ENCODE measurements around the gene MYO5B.

Gene MYO5B

DNA sequence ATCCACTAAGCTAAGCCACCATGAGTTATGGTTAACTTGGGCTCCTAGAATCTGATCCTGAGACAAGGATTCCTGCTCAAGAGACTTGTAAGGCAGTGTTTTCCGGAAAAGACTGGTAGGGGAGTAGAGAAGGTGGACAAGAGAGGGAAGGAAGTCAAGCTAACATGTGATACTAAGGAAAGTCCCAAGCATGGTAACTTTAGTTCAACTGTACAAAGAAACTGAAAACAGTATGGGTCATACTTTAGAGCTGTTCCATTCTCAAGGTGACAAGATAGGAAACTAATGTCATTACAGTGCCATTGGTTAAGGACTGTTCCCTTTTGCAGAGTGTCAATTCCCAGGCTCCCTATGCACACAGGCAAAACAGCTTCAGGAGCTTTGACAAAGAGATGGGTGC lies 5.8 kb downstream of the MYO5B start:
- DNase-seq: no peak

DNA sequence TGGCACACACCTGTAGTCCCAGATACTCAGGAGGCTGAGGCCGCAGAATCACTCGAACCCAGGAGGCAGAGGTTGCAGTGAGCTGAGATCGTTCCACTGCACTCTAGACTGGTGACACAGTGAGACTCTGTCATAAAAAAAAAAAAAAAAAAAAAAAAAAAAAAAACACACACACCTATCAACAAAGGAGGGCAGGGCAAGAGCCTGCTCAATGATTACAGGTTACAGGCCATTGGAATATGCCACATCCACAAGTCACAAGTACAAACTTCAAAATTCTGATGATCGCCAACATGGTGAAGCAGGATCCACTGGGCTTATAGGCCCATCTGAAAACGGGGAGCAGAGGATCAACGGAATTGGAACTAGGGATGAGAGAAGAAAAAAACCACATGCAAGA lies 6.3 kb downstream of the MYO5B start:
- DNase-seq: no peak

DNA sequence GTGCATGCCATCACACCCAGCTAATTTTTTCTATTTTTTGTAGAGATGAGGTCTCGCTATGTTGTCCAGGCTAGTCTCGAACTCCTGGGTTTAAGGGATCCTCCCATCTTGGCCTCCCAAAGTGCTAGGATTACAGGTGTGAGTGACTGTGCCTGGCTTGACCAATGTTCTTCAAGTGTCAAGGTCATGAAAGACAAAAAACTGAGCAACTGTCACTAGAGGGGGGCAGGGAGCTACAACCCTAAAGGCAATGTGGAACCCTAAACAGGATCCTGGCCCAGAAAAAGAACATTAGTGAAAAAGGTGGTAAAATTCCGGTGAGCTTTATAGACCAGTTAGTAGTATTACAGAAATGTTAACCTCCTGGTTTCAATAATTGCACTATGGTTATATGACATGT lies 7.3 kb downstream of the MYO5B start:
- DNase-seq: no peak

DNA sequence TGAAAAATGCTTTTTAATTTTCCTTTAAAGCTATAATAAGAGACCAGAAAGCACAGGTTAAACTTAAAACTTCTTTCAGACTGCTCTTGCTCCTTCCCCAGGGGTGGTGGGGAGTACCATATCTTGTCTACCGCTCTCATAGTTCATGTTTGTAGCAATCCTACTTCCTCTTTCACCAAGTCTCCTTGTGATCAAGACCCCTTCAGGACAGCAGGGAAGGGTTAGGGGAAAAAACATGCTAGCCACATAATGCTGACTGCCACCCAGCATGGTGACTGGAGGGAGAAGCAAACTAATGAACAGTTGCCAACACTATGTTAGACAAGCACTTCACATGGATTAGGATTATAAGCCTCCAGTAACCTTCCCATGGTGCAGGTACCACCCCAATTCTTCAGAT lies 8.6 kb downstream of the MYO5B start:
- DNase-seq: no peak

DNA sequence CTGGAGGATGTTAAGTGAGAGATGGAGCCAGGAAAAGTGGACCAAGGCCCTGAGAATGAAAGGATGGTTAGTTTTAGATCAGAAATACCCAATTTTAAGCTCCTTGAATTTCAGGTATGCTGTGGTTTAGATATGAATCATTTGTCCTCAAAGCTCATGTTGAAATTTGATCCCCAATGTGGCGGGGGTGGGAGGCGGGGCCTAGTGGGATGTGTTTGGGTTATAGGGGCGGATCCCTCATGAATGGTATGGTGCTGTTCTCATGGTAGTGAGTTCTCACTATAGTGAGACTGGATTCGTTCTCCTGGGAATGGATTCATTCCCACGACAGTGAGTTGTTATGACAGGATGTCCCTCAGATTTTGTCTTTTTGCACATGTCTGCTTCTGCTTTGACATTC lies 11.4 kb downstream of the MYO5B start:
- DNase-seq: no peak

DNA sequence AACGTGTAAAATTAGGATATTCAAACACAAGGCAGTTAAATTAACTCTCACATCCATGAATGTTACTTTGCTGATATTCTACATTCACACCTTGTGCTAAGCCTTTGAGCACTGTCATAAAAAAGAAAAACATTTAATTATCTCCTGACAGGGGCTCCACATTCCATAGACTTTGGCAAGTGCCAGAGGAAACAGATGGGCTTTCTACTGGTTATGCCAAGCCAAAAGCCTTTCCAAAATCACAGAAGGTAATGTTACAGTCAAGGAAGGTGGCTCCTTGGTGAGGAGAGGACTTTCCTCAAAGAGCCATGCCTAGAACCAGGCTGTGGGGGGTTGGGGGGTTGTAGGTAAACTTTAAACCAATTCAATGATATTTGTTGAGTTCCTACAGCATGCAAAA lies 12.4 kb downstream of the MYO5B start:
- DNase-seq: no peak

DNA sequence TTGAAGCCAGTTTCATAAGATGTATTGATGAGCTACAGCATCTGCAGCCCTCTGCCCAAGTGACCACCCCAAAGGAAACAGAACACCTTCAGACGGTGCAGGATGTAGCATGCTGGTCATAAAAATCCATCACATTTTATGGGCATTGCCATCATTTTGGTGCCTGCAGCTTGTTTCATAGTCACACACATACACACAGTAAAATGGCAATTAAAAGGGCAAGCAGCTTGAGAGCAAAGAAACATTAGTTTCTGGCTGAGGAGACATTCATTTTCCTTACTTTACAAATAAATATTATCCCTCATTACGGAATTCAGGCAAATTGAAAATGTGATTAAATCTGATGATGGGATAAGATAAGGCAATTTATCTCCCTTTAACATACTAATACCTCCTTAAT lies 13.4 kb downstream of the MYO5B start:
- DNase-seq: no peak

DNA sequence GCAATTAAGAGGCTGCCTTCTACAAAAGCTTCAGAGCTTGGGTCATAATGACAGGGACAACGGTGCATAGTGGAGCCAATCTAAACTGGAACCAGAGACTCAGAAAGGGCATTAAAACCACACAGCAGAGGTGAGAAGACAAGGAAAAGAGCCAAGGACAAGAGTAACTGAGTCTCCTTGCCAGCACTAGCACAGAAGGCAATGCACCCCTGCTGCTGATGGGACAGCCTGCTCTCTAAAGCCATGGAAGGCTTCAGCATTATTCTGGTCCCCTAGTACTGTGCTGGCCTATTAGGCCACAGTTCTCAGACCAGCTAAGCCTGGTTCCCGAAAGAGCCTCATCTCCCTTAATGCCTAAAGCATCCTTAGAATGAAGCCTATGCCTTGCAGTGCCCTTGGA lies 15.5 kb downstream of the MYO5B start:
- no peak for DNase-seq

DNA sequence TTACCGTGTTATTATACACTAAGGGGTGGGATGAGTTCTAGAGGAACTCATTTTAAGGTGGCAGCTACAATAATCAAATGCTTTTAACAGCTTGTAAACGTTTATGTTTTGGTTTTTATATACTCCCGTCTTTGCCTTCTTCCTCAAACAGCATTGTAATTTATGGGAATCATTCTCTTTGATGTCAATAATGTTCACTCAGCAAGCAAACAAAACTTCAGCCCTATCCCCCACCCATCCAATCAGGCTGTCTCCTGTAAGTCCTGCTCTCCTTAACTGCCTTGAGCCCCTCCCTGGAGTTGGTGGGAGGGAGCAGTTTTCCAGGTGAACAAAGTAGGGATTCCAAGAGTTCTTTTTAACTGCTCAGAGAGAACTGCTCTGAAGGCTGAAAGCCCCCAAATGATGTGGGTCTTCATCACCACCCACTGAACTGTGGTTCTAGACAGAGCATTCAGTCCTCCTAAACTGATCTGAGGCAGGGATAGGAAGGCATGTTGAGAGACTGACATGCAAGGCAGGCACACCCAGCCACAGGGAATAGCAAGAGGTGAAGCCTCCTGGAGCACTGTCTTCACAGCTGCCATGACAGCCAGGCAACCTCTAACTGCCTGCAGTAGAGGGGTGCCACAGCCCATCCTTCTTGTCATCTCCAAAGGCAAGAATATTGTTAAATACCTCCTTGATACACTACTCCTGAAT lies 17.5 kb downstream of the MYO5B start:
- no peak for DNase-seq

DNA sequence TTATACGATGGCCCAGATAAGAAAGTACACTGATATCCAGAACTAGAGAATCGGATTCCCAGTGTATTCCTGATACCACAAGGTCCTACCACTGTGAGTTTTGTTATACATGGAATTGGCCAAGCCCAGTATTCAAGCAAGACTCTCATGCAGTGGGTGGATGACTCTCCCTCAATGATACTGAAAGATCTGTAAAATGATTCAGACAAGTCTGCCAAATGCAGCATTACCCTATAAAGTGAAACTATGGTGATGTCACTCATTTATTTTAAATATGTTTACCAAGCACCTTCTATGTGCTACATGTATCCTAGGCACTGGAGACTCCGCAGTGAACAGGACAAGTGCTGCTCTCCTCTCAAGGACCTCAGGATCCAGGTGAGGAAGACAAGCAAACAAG lies 22.6 kb downstream of the MYO5B start:
- DNase-seq: no peak

DNA sequence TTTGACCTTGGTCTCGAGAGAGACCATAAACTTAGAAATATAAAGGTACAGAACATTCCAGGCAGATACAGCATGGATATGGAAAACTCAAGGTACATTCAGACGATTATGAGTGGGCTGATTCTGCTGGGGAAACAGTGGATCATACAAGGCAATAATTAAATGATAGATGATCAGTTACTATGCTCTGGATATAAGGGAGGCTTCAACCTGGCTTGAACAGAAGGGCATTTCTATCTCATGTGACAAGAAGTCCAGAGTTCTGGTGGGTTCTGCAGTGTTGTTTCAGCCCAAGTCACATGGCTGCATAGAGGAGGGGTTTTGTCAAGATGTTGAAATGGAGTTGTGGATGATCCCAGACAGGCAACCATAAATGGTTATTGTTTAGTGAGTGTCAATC lies 23.5 kb downstream of the MYO5B start:
- DNase-seq: no peak

DNA sequence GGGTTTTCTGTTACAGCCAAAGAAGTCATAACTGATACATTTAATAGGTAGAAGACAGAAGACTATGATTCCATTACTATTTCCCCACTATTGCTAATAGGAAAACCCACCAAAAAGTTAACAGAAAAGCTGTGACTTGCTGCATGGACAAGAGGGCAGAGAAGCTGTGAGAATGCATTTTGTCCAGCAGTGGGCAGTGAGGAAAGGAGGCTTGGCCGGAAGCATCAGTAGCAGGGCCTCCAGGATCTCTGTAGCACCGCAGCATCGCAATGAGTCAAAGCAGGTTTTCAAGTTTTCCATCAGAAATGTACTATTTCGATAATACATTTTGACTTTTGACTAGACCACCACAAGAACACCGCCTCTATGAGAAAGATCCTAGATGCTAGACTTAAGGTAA lies 24.9 kb downstream of the MYO5B start:
- DNase-seq: no peak

DNA sequence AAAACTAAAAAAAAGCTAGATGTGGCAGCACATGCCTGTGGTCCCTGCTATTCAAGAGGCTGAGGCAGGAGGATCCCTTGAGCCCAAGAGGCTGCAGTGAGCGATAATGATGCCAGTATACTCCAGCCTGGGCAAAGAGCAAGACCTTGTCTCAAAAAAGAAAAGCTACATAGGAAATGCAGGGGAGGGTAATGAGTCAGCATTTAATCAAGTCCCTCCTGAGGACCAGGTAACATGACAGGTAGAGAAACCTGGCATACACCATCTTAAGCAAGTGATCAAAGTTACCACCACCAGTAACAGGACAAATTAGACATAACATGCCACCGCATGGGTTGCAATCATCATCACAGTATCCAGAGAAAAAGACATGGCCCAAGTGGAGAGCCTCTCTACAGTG lies 25.8 kb downstream of the MYO5B start:
- no peak for DNase-seq

DNA sequence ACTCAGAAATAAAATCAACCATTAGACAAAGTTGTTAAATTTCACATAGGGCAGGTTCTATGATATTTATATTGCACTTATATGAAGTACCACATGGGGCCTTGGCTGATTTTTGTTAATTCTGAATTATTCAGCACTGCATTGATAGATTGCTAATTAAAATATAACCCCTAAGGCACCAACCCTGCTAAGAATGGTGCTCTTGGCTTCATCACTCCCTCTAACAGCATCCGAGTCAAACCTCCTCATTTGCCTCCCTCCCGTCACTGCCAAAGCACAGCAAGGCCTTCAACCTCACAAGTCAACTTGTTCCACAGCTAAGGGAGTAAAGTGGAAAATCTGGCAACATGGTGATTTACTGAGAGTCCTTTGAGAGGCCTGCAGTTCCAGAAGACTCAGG lies 27.0 kb downstream of the MYO5B start:
- DNase-seq: no peak

DNA sequence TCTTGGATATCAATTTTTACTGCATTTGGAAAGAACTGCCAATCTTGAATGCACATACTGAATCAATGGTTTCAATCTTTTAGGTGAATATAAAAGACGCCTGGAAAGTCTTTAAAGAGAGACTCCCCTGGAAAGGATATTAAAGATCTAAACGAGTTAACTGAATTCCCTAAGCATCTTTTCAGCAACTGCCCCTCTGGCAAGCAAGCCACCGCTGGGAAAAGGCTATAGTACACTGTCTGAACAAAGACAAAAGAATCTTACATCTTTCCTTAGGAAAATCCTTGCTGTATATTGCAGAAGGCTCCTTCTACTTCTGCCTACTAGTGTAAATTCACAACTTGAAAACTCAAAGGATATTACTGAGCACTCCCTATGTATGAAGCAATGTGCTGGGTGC lies 28.0 kb downstream of the MYO5B start:
- DNase-seq: no peak

DNA sequence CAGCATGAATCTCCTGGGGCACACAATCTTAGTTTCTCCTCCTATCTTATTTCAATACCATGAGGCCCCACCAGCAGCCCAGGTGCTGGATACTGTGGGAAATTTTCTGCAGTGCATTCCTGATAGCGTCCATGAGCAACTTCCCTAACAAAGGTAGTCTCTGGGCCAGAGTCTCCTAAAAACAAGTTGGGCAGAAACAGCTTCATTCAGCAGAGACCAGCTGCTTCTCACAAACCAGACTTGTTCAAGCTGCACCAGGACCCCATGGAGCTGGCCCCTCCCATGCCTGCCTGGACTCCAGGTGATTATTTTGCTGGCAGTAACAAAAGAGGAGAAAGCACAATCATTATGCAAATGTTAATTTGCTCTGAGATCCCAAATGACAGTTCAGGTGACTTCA lies 31.4 kb downstream of the MYO5B start:
- no peak for DNase-seq

DNA sequence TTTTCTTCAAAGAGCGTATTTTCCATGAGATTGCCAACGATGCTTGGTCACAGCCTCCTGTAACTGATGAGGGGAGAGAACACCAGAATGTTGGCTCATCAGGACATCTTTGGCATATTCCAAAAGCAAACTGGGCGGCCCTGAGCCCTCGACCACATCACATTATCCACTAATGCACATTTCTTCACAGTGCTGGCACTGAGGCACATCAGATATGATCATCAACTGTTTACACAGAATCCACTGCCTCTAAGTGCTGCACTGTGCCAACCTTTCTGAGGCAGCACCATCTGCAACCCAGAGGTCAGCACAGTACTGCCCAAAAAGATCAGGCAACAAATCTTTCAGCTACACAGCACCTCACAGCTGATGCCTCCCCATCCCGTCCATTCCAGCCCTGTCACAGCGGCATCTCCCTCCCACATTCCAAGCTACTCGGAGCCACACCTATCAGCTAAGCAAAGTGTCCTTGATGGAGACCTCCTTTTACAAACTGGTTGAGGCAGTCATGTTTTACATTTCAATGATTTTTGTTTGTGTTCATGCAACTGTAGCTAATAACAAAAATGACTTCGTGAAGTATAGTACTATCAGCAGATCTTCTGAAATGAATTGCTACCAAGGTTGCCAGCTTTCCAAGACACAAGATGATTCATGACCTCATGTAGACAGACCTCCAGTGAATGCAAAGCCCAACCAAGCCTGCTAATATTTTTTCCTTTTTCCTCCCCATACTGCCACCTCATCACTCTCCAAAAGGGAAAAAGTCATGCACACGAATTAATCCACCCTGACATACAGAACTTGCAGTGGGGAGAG lies 32.3 kb downstream of the MYO5B start:
- DNase-seq: no peak

DNA sequence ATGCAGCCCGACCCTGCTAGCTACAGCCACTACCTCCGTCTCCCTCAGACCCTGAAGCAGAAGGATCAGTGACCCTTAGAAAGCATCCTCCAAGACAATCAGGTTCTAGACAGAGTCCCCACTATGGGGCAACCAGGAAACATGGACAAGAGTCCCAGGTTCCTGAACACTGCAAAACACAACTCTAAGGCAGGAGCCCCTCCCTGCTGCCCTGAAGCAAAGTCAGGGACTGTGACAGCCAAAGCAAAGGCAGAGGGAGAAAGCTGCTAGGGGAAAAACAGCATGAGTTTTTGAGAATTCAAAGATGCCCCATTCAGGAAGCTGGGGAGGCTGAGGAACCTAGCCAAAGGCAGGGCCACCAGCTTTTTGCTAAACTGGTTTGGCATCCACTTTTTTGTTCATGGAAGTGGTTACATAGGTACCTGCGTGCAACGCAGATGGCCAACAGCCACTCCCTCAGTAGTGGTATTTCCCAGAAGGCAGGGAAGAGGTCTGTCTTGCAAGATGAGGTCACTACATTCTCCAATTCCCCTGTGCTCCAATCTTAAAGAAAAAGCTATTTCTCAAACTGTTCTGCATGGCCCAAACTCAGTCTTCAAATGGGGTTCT lies 33.2 kb downstream of the MYO5B start:
- DNase-seq: no peak

DNA sequence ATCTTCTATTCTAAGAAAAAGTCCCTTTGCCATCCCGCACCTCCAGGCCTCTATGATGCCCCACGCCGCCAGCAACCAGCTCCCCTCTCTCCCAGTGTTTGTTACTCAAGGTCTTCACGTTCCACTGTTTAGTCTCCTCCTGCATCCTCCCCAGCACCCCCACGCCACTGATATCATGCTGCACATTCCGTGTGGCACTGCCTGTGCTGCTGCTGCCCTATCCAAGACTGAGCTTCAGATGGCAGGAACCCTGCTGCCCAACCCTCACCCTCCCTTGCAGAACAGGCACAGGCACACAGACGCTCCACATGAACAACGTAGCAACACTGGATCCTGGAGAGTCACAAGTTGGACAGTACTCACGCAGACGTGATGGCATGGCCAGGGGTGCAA lies 35.3 kb downstream of the MYO5B start:
- DNase-seq: no peak

DNA sequence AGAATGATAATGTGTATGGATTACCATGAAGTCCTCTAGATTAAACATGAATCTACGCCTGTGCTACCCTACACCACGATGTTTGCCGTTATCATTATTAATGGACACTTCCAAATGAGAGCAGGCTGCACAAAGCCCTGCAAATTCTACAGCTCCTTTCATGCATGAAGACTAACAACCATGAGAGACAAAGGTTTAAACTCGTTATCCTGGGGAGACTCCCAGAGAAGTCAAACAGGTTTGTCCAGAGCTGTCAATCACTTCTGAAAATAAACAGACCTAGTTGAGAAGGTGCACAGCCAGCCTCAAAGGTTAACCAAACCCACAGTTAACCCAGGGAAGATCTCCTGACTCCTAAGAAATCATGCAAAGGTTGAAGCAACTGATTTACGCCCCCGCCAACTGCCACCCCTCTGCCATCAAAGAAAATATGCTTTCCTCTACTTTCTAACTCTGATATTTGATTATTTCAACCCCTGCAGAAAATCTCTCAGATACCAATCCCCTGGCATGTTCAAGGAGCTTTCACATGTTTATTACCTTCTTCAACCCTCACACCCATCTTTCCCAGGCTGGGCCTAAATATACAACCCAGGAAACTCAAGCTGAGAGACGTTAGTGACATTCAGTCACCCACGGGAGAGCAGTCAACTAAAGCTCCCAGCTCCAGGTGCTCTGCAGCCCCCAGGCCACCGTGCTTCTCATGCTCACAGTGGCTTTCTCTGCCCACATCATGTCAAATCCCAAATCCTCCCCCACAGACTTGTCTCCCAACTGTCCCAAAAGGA lies 35.9 kb downstream of the MYO5B start:
- DNase-seq: no peak

DNA sequence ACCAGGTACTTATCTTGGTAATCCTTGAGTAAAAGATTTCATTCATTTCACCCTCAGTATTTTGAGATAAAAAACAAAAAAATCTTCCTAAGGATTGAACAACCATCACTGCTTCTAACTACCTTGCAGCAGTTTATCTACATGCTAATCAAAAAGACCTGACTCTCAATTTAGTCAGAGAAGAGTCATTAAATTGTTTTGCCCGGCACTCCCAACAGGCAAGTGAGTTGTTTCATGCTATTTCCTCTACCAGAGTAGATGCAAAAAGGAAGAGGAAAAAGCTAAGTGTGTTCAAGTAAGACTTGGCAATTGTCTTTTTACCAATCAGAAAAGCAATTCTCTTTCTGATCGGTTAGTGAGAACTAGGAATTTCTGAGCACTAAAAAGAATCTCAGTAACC lies 39.5 kb downstream of the MYO5B start:
- DNase-seq: no peak

DNA sequence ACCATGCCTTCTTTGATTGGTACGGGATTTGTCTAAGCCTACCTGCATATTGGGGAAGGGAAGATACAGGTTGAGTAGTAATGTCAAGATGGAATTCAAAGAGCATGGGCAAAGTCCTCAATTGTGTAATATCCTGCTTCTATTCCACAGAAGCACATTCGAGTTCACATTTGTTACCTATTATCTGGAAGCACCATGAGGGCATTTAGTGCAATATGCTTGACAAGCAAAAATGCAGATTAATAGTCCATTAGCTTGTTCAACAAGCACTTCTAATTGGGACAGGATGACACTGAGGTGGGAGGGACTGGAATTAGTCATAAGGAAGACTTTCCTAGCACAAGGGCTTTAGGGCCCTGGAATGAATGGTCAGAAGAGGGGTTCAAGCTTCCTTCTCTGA lies 40.5 kb downstream of the MYO5B start:
- no peak for DNase-seq

Data from amygdala (tissue), 56 donors.